H1 (cell line): ENCODE results near the gene NPBWR2. TPM values are rescaled to one million over a fixed set of nuclear protein-coding genes. Genes with fewer than 3 reads are reported as not detected.

Experiments used
- CTCF ChIA-PET: fragments of 300-600 bp; sonication (Branson Sonifier 250); formaldehyde crosslinking; loops from one replicate; lab custom pipeline; 2021; ENCODE audit not compliant: partially characterized antibody; lab: Charles Lee
- POLR2A ChIA-PET: fragments of 300-600 bp; sonication (Branson Sonifier 250); formaldehyde crosslinking; loops from one replicate; lab custom pipeline; 2021; ENCODE audit warnings: inconsistent platforms; ENCODE audit not compliant: partially characterized antibody; lab: Charles Lee
- DNase-seq, 2 experiments: peaks; one replicate each; pipeline versions ENCODE4 v3.0.0 to v3.0.0-alpha.2; 2010 to 2022; ENCODE audit warnings: low spot score in 2 of 2, low read depth in 1 of 2, mixed read lengths in 1 of 2
- FAIRE-seq: peaks from 2 replicates; lab custom pipeline; 2011; peaks lifted over from hg19 to GRCh38; lab: Jason Lieb, UNC
- H2AFZ ChIP-seq: 2 replicates; pipeline ENCODE4 v1.8.1; 2012; ENCODE audit warnings: low read length, inconsistent platforms
- H2AK5ac ChIP-seq: 2 replicates; pipeline ENCODE4 v1.6.1; 2013; ENCODE audit warnings: low read depth, low read length
- H2BK120ac ChIP-seq: replicated peaks from 2 replicates; pipeline ENCODE3; 2013; ENCODE audit warnings: low read depth, low read length, inconsistent platforms
- H2BK12ac ChIP-seq: 2 replicates; pipeline ENCODE4 v1.6.1; 2013; ENCODE audit warnings: low read depth, low read length
- H2BK15ac ChIP-seq: 2 replicates; pipeline ENCODE4 v1.6.1; 2013; ENCODE audit warnings: low read length
- H2BK20ac ChIP-seq: 2 replicates; pipeline ENCODE4 v1.6.1; 2013; ENCODE audit warnings: low read length
- H2BK5ac ChIP-seq: 2 replicates; pipeline ENCODE4 v1.6.1; 2013; ENCODE audit warnings: low read depth, low read length
- H3K14ac ChIP-seq: 2 replicates; pipeline ENCODE4 v1.6.1; 2013; ENCODE audit warnings: inconsistent platforms; ENCODE audit not compliant: insufficient read length
- H3K18ac ChIP-seq: 2 replicates; pipeline ENCODE4 v1.6.1; 2013; ENCODE audit warnings: low read length; ENCODE audit errors: extremely low read depth
- H3K23ac ChIP-seq: 2 replicates; pipeline ENCODE4 v1.6.1; 2013; ENCODE audit warnings: inconsistent platforms; ENCODE audit not compliant: insufficient read length
- H3K23me2 ChIP-seq: 2 replicates; pipeline ENCODE4 v1.6.1; 2013; ENCODE audit warnings: low read depth, low read length
- H3K27ac ChIP-seq: 2 replicates; pipeline ENCODE4 v1.6.1; 2011; ENCODE audit warnings: low read depth, low read length, inconsistent platforms
- H3K27me3 ChIP-seq, 4 experiments: replicated peaks in 1 of 4; 1 replicate in 1 of 4; 2 replicates in 3 of 4; pipeline versions ENCODE4 v1.6.1 to v1.8.1; 2011 to 2013; ENCODE audit warnings: low read length in 3 of 4, mild to moderate bottlenecking in 3 of 4, inconsistent platforms in 2 of 4, mixed read lengths in 2 of 4, moderate library complexity in 1 of 4; ENCODE audit not compliant: control insufficient read depth in 3 of 4, insufficient read depth in 3 of 4; ENCODE audit errors: extremely low read depth in 1 of 4
- H3K36me3 ChIP-seq, 4 experiments: 2 replicates each; pipeline versions ENCODE4 v1.6.1 to v1.8.1; 2011 to 2013; ENCODE audit warnings: mild to moderate bottlenecking in 4 of 4, low read length in 3 of 4, moderate library complexity in 2 of 4, control low read depth in 1 of 4, inconsistent platforms in 1 of 4; ENCODE audit not compliant: insufficient read depth in 4 of 4, control insufficient read depth in 2 of 4
- H3K4ac ChIP-seq: replicated peaks from 2 replicates; pipeline ENCODE3; 2013; ENCODE audit warnings: low read length, low read depth, mixed read lengths, inconsistent platforms; ENCODE audit not compliant: insufficient read length
- H3K4me1 ChIP-seq, 4 experiments: replicated peaks in 1 of 4; 1 replicate in 1 of 4; 2 replicates in 3 of 4; pipeline versions ENCODE4 v1.6.1 to v1.8.1; 2011 to 2013; ENCODE audit warnings: low read length in 3 of 4, inconsistent platforms in 2 of 4, mixed read lengths in 1 of 4; ENCODE audit not compliant: insufficient read depth in 4 of 4, control insufficient read depth in 3 of 4
- H3K4me2 ChIP-seq, 2 experiments: 2 replicates each; pipeline versions ENCODE4 v1.6.1 to v1.8.1; 2011 to 2013; ENCODE audit warnings: low read depth in 2 of 2, low read length in 2 of 2, control low read depth in 1 of 2, inconsistent platforms in 1 of 2, mild to moderate bottlenecking in 1 of 2; ENCODE audit not compliant: insufficient read depth in 1 of 2
- H3K4me3 ChIP-seq, 4 experiments: fragments of 200-600, 300-600 bp in 1 of 4; sonication (generic), shearing (Covaris generic), sonication (Bioruptor Twin) in 1 of 4; 2 replicates each; pipeline versions ENCODE4 v1.5.1 to v1.8.1; 2011 to 2016; ENCODE audit warnings: low read length in 4 of 4, low read depth in 3 of 4, control low read depth in 2 of 4, inconsistent platforms in 2 of 4, mild to moderate bottlenecking in 2 of 4, mixed read lengths in 1 of 4, moderate library complexity in 1 of 4; ENCODE audit not compliant: insufficient read depth in 2 of 4; ENCODE audit errors: extremely low read depth in 1 of 4
- H3K56ac ChIP-seq: replicated peaks from 2 replicates; pipeline ENCODE3; 2013; ENCODE audit warnings: low read depth, mild to moderate bottlenecking, mixed read lengths, low read length, inconsistent platforms; ENCODE audit not compliant: insufficient read length
- H3K79me1 ChIP-seq: 2 replicates; pipeline ENCODE4 v1.6.1; 2013; ENCODE audit warnings: low read depth, low read length, control low read depth
- H3K79me2 ChIP-seq, 2 experiments: 2 replicates each; pipeline versions ENCODE4 v1.6.1 to v1.8.1; 2012 to 2013; ENCODE audit warnings: low read length in 2 of 2, mild to moderate bottlenecking in 2 of 2, inconsistent platforms in 1 of 2; ENCODE audit not compliant: insufficient read depth in 2 of 2, control insufficient read depth in 1 of 2
- H3K9ac ChIP-seq, 4 experiments: replicated peaks in 1 of 4; 1 replicate in 1 of 4; 2 replicates in 3 of 4; pipeline versions ENCODE4 v1.6.1 to v1.8.1; 2011 to 2013; ENCODE audit warnings: low read depth in 3 of 4, low read length in 3 of 4, control low read depth in 2 of 4, mild to moderate bottlenecking in 2 of 4, moderate library complexity in 2 of 4, inconsistent platforms in 1 of 4; ENCODE audit errors: extremely low read depth in 1 of 4
- H3K9me3 ChIP-seq, 2 experiments: 2 replicates each; pipeline versions ENCODE4 v1.6.1 to v1.8.1; 2012 to 2013; ENCODE audit warnings: mild to moderate bottlenecking in 2 of 2, moderate library complexity in 2 of 2, control low read depth in 1 of 2, inconsistent platforms in 1 of 2, low read depth in 1 of 2, low read length in 1 of 2, mixed read lengths in 1 of 2; ENCODE audit not compliant: insufficient read depth in 2 of 2
- H4K20me1 ChIP-seq, 2 experiments: replicated peaks in 1 of 2; 2 replicates each; pipeline versions ENCODE3 to v1.8.1; 2011 to 2013; ENCODE audit warnings: inconsistent platforms in 2 of 2, low read length in 2 of 2, mild to moderate bottlenecking in 1 of 2; ENCODE audit not compliant: insufficient read depth in 2 of 2, control insufficient read depth in 1 of 2
- H4K5ac ChIP-seq: 2 replicates; pipeline ENCODE4 v1.6.1; 2013; ENCODE audit warnings: low read length, low read depth, mixed read lengths, inconsistent platforms; ENCODE audit not compliant: insufficient read length
- H4K8ac ChIP-seq: 2 replicates; pipeline ENCODE4 v1.8.0; 2013; ENCODE audit warnings: mild to moderate bottlenecking, moderate library complexity, low read length, inconsistent platforms; ENCODE audit not compliant: insufficient read depth; ENCODE audit errors: extremely low read depth
- H4K91ac ChIP-seq: replicated peaks from 2 replicates; pipeline ENCODE3; 2013; ENCODE audit warnings: low read length, mixed read lengths, inconsistent platforms; ENCODE audit not compliant: insufficient read length
- HDAC6 ChIP-seq: IDR thresholded peaks from one replicate; pipeline ENCODE4 v1.7.1; 2012; ENCODE audit warnings: low read depth, mild to moderate bottlenecking, inconsistent platforms, low read length, moderate library complexity
- JUN ChIP-seq: IDR thresholded peaks from 2 replicates; pipeline ENCODE4 v1.6.1; 2011; ENCODE audit warnings: low read depth, mild to moderate bottlenecking, improper control_type of control experiment, low read length
- PHF8 ChIP-seq: fragments of 200-600 bp; sonication (generic); conservative IDR thresholded peaks from 2 replicates; pipeline ENCODE4 v1.7.1; 2012; ENCODE audit warnings: low read depth, mild to moderate bottlenecking, inconsistent platforms, low read length, moderate library complexity
- SP1 ChIP-seq: IDR thresholded peaks from 2 replicates; pipeline ENCODE4 v1.6.1; 2011; ENCODE audit warnings: low read depth, low read length
- TAF7 ChIP-seq: optimal IDR thresholded peaks from 2 replicates; pipeline ENCODE3; 2011; ENCODE audit warnings: low read depth, mild to moderate bottlenecking, inconsistent platforms, low read length, moderate library complexity, borderline replicate concordance
- WGBS, 2 experiments: shearing (Covaris generic) in 1 of 2; methylation state at CpG; one replicate each; pipeline versions ENCODE4 v1.1.6 to v1.1.7; 2013 to 2015; ENCODE audit warnings: low lambda C conversion rate in 2 of 2, mixed read lengths in 2 of 2, inconsistent platforms in 1 of 2, low coverage in 1 of 2, missing lambda C conversion rate in 1 of 2; ENCODE audit not compliant: insufficient replicate concordance in 2 of 2, insufficient coverage in 1 of 2, insufficient read length in 1 of 2; ENCODE audit errors: extremely low coverage in 1 of 2, missing lambda C conversion rate in 1 of 2; 5-methylcytosine and 5-hydroxymethylcytosine counted together
- polyA plus RNA-seq, 7 experiments: library from polyadenylated mRNA; depleted of rRNA in 3 of 7; stranded (reverse) in 5 of 7; unstranded in 2 of 7; fragments of >200 nt in 5 of 7; fragments of 200-250 nt in 2 of 7; gene quantifications; 1 replicate in 5 of 7; 2 replicates in 1 of 7; 4 replicates in 1 of 7; pipeline versions ENCODE4 v1.2.1 to v1.2.3, GENCODE V29; 2011 to 2013; ENCODE audit warnings: missing spikeins in 2 of 7, mixed read lengths in 2 of 7
- total RNA-seq: library from RNA; stranded (reverse); fragmentation: NEBNext Ultra II Directional; extraction: Animal tissue kit (Norgen Biotek cat#: 25700); gene quantifications from 2 replicates; pipeline ENCODE4 v1.2.1, GENCODE V29; 2021

NPBWR2 gene
- total and polyA plus RNA-seq, 2 of the 8 experiments (the other 6 are each of a cell fraction or from before 2014, with no cell fraction given) = not detected

GRCh38 chr20:64155258-64156135, 48.1 kb upstream of the NPBWR2 start:
- ChIA-PET CTCF (interaction anchor here (0.7 to 2.5 kb wide), 7 partner anchors 10 to 618 kb away, joined by 3 to 16 read pairs (median 5); no protein-coding TSS in a partner anchor), POLR2A (no interaction called here)
- no peaks in the 10 kb centered on the region for H3K9me3 ChIP-seq
- peak overlapping the region; percentile 64 for H2BK120ac ChIP-seq
- H4K5ac ChIP-seq = no peak overlapping the region
- no peak overlapping the region for H3K4ac ChIP-seq
- H4K91ac ChIP-seq = peak overlapping the region; percentile 65
- peaks cover 0 to 5% of the 10 kb centered on the region in 2 experiments for H4K20me1 ChIP-seq
- no peak overlapping the region for H4K8ac ChIP-seq
- H3K18ac ChIP-seq = no peak overlapping the region
- no peak overlapping the region for H2AFZ ChIP-seq
- H3K4me2 ChIP-seq = no peak overlapping the region
- TF ChIP-seq PHF8 (no peak), HDAC6 (no peak), JUN (no peak), TAF7 (no peak), SP1 (no peak)
- FAIRE-seq (no peak), DNase-seq (no peak)
- H3K79me1 ChIP-seq = no peaks in the 10 kb centered on the region
- H3K23me2 ChIP-seq = peaks cover 7% of the 10 kb centered on the region; the same call in 1 of the 2 replicates
- no peak overlapping the region for H2BK20ac ChIP-seq
- H2BK12ac ChIP-seq = no peak overlapping the region
- no peak overlapping the region for H3K14ac ChIP-seq
- H3K36me3 ChIP-seq = no peaks in the 10 kb centered on the region
- no peaks in the 10 kb centered on the region for H3K79me2 ChIP-seq
- WGBS, 2 experiments = 93% methylated on average over 20 of the region's 22 CpGs; no CpG with 5 or more reads in 1 of the 2 experiments
- H3K56ac ChIP-seq = no peak overlapping the region
- no peak overlapping the region for H3K4me3 ChIP-seq
- 0 out of 7 replicates have a peak, but pooled peaks cover 0 to under 1% (median 0%) of the 10 kb centered on the region in 4 experiments for H3K27me3 ChIP-seq
- peaks cover 0 to 30% (median 17%) of the 10 kb centered on the region in 4 experiments; a peak in 6 of 7 replicates for H3K4me1 ChIP-seq
- no peak overlapping the region for H3K9ac ChIP-seq
- peak overlapping the region; percentile 71; the same call in 1 of the 2 replicates for H2BK5ac ChIP-seq
- no peak overlapping the region for H3K23ac ChIP-seq
- H3K27ac ChIP-seq = no peak overlapping the region
- H2AK5ac ChIP-seq = no peak overlapping the region
- no peak overlapping the region for H2BK15ac ChIP-seq
